Erythroblast (primary cell): ENCODE measurements around the gene PRXL2C.

Experiments
- GATA1 ChIP-seq: IDR thresholded peaks from 2 replicates; pipeline ENCODE4 v1.6.1; 2011; ENCODE audit warnings: low read depth, mild to moderate bottlenecking, control low read depth, low read length, moderate library complexity
- POLR2A ChIP-seq: IDR thresholded peaks from 2 replicates; pipeline ENCODE4 v1.6.1; 2011; ENCODE audit warnings: mild to moderate bottlenecking, low read length

GRCh38 chr9:96615411-96615810 lies 39.7 kb downstream of the PRXL2C start:
- TF ChIP-seq POLR2A = no peak
- TF ChIP-seq GATA1 = no peak
